NB4 (cell line): ENCODE measurements around the gene TXLNA.

ENCODE experiments used
- DNase-seq: peaks from one replicate; pipeline ENCODE4 v3.0.0; 2010; ENCODE audit warnings: low read depth
- H3K4me3 ChIP-seq: one replicate; pipeline ENCODE4 v1.5.1; 2011; ENCODE audit warnings: mild to moderate bottlenecking, low read depth, low read length, moderate library complexity
- MYC ChIP-seq: IDR thresholded peaks from 2 replicates; pipeline ENCODE4 v1.6.1; 2011; ENCODE audit warnings: low read depth, low read length
- POLR2A ChIP-seq: IDR thresholded peaks from 2 replicates; pipeline ENCODE4 v1.6.1; 2011; ENCODE audit warnings: mild to moderate bottlenecking; ENCODE audit not compliant: insufficient read length; ENCODE audit errors: extremely low read depth
- TF ChIP-seq, protein P1 (sequence below): IDR thresholded peaks from 2 replicates; pipeline ENCODE4 v1.6.1; 2011; ENCODE audit warnings: low read depth, low read length
- TF ChIP-seq, protein P2 (sequence below): IDR thresholded peaks from one replicate; pipeline ENCODE4 v1.5.1; 2012; ENCODE audit warnings: low read depth, low read length

TXLNA gene

DNA sequence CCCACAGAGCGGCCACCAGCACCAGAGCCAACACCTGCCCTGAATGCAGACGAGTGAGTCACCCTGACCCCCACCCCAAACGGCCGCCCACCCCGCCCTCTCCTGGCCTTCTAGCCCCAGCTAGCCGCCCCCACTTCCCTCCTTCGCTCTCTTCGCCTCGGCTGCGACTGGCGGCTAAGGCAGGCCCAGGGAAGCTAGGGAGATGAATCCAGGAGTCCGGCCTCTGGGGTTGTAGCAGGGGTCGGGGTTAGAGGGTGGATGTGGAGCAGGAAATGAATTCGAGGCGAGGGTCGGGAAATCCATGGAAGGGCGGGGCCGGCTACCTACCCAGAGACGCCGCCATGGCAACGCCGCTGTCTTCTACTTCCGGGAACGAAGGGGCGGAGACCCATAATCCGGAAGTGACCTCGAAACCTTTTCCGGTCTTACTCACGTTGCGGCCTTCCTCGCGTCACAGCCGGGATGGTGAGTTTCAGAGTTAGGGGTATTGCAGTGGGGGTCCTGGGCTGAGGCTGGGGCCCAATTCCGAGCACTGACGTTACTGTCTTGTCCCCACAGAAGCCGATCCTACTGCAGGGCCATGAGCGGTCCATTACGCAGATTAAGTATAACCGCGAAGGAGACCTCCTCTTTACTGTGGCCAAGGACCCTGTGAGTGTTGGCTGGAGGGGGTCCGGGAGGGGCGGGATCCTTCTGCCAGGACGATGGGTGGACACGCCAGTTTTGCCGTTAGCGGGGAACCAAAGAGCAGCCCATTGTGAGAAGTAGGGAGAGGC lies 42.7 kb downstream of the TXLNA start, which contains the start of the genes EIF3I and TMEM234:
EIF3I (plus strand) TSS at position 428 of the 776 bp plus-strand sequence; CDS start at position 463, 35 bp downstream.
TMEM234 (minus strand) TSS at position 374 of the 776 bp plus-strand sequence; CDS start at position 343, 31 bp downstream.
- DNase-seq = peak; percentile 91
- peak within 1 kb of the TSS; percentile 95 for H3K4me3 ChIP-seq
- peak; percentile 86 for TF ChIP-seq MYC
- peak; percentile 77 for TF ChIP-seq POLR2A
- TF ChIP-seq, protein P1, sequence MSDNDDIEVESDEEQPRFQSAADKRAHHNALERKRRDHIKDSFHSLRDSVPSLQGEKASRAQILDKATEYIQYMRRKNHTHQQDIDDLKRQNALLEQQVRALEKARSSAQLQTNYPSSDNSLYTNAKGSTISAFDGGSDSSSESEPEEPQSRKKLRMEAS = peak; percentile 74
- TF ChIP-seq, protein P2, sequence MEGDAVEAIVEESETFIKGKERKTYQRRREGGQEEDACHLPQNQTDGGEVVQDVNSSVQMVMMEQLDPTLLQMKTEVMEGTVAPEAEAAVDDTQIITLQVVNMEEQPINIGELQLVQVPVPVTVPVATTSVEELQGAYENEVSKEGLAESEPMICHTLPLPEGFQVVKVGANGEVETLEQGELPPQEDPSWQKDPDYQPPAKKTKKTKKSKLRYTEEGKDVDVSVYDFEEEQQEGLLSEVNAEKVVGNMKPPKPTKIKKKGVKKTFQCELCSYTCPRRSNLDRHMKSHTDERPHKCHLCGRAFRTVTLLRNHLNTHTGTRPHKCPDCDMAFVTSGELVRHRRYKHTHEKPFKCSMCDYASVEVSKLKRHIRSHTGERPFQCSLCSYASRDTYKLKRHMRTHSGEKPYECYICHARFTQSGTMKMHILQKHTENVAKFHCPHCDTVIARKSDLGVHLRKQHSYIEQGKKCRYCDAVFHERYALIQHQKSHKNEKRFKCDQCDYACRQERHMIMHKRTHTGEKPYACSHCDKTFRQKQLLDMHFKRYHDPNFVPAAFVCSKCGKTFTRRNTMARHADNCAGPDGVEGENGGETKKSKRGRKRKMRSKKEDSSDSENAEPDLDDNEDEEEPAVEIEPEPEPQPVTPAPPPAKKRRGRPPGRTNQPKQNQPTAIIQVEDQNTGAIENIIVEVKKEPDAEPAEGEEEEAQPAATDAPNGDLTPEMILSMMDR = no peak

GRCh38 chr1:32223683-32224082 lies 44.2 kb downstream of the TXLNA start:
- DNase-seq = no peak
- TF ChIP-seq POLR2A (no peak), MYC (no peak)
- TF ChIP-seq, protein P2 = no peak
- TF ChIP-seq, protein P1 = no peak
- H3K4me3 ChIP-seq = peak overlapping the region; percentile 3

GRCh38 chr1:32224285-32224684 lies 44.8 kb downstream of the TXLNA start:
- TF ChIP-seq MYC (no peak), POLR2A (no peak)
- TF ChIP-seq, protein P1 = no peak
- TF ChIP-seq, protein P2 = no peak
- no peak for DNase-seq
- H3K4me3 ChIP-seq = no peak overlapping the region

- no peak overlapping the region for H3K4me3 ChIP-seq
- TF ChIP-seq POLR2A (no peak), MYC (no peak)
- TF ChIP-seq, protein P1 = no peak
- TF ChIP-seq, protein P2 = no peak
- no peak for DNase-seq
Measured at GRCh38 chr1:32228771-32229170, 49.3 kb downstream of the TXLNA start.

- DNase-seq = no peak
- TF ChIP-seq, protein P2 = no peak
- TF ChIP-seq, protein P1 = no peak
- no peak for TF ChIP-seq MYC
- no peak for TF ChIP-seq POLR2A
- H3K4me3 ChIP-seq = no peak overlapping the region
Measured at GRCh38 chr1:32231843-32232432, 52.5 kb downstream of the TXLNA start.
